Endothelial cell of umbilical vein (primary cell): ENCODE data around the gene EVC. TPM values are rescaled to one million over a fixed set of nuclear protein-coding genes. Genes with fewer than 3 reads are reported as not detected.

ENCODE experiments used
- BruUV-seq: library from RNA; stranded (reverse); fragments of 400-500 nt; replicated peaks from 2 replicates; lab custom pipeline; 2021; lab: Mats Ljungman, UMichigan
- CTCF ChIA-PET: fragments of 300-600, 350-600 bp; sonication (Branson Sonifier 250); formaldehyde crosslinking; loops from one replicate; lab custom pipeline; 2021; ENCODE audit warnings: antibody characterized with exemption, inconsistent platforms; lab: Charles Lee
- POLR2A ChIA-PET: fragments of 300-600, 350-600 bp; sonication (Branson Sonifier 250); formaldehyde crosslinking; loops from one replicate; lab custom pipeline; 2021; ENCODE audit warnings: antibody characterized with exemption, inconsistent platforms; lab: Charles Lee
- DNase-seq: peaks from one replicate; pipeline ENCODE4 v3.0.0-alpha.2; 2011; ENCODE audit warnings: low read depth, low spot score
- FAIRE-seq: peaks from 2 replicates; lab custom pipeline; 2011; peaks lifted over from hg19 to GRCh38; lab: Jason Lieb, UNC
- H2AFZ ChIP-seq: 2 replicates; pipeline ENCODE4 v1.6.0; 2012; ENCODE audit warnings: low read depth, low read length, control low read depth, inconsistent platforms
- H3K27ac ChIP-seq: 2 replicates; pipeline ENCODE4 v1.5.1; 2011; ENCODE audit warnings: low read depth, mild to moderate bottlenecking, control low read depth, low read length, moderate library complexity; ENCODE audit not compliant: insufficient read depth
- H3K27me3 ChIP-seq, 2 experiments: 2 replicates each; pipeline versions ENCODE4 v1.6.0 to v1.6.1; 2011; ENCODE audit warnings: low read length in 2 of 2, mixed read lengths in 1 of 2; ENCODE audit not compliant: control insufficient read depth in 2 of 2, insufficient read depth in 2 of 2
- H3K36me3 ChIP-seq, 2 experiments: 2 replicates in 1 of 2; 3 replicates in 1 of 2; pipeline ENCODE4 v1.5.1; 2011; ENCODE audit warnings: low read length in 2 of 2, mild to moderate bottlenecking in 1 of 2, moderate library complexity in 1 of 2; ENCODE audit not compliant: control insufficient read depth in 2 of 2, insufficient read depth in 2 of 2; ENCODE audit errors: extremely low read depth in 1 of 2
- H3K4me1 ChIP-seq: 3 replicates; pipeline ENCODE4 v1.5.1; 2011; ENCODE audit warnings: mild to moderate bottlenecking, low read length; ENCODE audit not compliant: control insufficient read depth, insufficient read depth; ENCODE audit errors: extremely low read depth
- H3K4me2 ChIP-seq: 2 replicates; pipeline ENCODE4 v1.6.1; 2011; ENCODE audit warnings: low read length, control low read depth, mixed read lengths; ENCODE audit not compliant: insufficient read depth
- H3K4me3 ChIP-seq, 3 experiments: fragments of 200-600 bp in 1 of 3; sonication (generic), shearing (Covaris generic) in 1 of 3; replicated peaks in 1 of 3; 2 replicates each; pipeline ENCODE4 v1.5.1; 2011 to 2016; ENCODE audit warnings: control low read depth in 3 of 3, low read length in 3 of 3, mild to moderate bottlenecking in 2 of 3, inconsistent platforms in 1 of 3, low read depth in 1 of 3, moderate library complexity in 1 of 3; ENCODE audit not compliant: insufficient read depth in 1 of 3
- H3K79me2 ChIP-seq: 2 replicates; pipeline ENCODE4 v1.6.0; 2012; ENCODE audit warnings: low read length, inconsistent platforms; ENCODE audit not compliant: control insufficient read depth, insufficient read depth
- H3K9ac ChIP-seq: replicated peaks from 2 replicates; pipeline ENCODE3; 2011; ENCODE audit warnings: low read length, control low read depth; ENCODE audit not compliant: insufficient read depth; ENCODE audit errors: extremely low read depth
- H3K9me1 ChIP-seq: replicated peaks from 3 replicates; pipeline ENCODE4 v1.6.0; 2011; ENCODE audit warnings: mild to moderate bottlenecking, low read length; ENCODE audit not compliant: control insufficient read depth, insufficient read depth; ENCODE audit errors: extremely low read depth
- H3K9me3 ChIP-seq: replicated peaks from 2 replicates; pipeline ENCODE4 v1.5.1; 2012; ENCODE audit warnings: low read length, inconsistent platforms; ENCODE audit not compliant: control insufficient read depth, insufficient read depth
- H4K20me1 ChIP-seq: replicated peaks from 2 replicates; pipeline ENCODE3; 2011; ENCODE audit warnings: mild to moderate bottlenecking, low read length; ENCODE audit not compliant: control insufficient read depth, insufficient read depth; ENCODE audit errors: extremely low read depth
- CTCF ChIP-seq, 2 donors: IDR thresholded peaks; 1 replicate in 1 of 2; 2 replicates in 1 of 2; pipeline ENCODE4 v1.5.1; 2011; ENCODE audit warnings: low read length in 2 of 2, mild to moderate bottlenecking in 2 of 2, moderate library complexity in 2 of 2, control low read depth in 1 of 2, inconsistent platforms in 1 of 2, low read depth in 1 of 2; ENCODE audit not compliant: insufficient read depth in 1 of 2; ENCODE audit errors: extremely low read depth in 1 of 2
- EZH2 ChIP-seq: IDR thresholded peaks from 2 replicates; pipeline ENCODE4 v1.6.1; 2012; ENCODE audit warnings: borderline replicate concordance, low read depth, mild to moderate bottlenecking, moderate library complexity, low read length, inconsistent platforms; ENCODE audit not compliant: severe bottlenecking
- FOS ChIP-seq: IDR thresholded peaks from 2 replicates; pipeline ENCODE4 v1.6.1; 2011; ENCODE audit warnings: mild to moderate bottlenecking, low read length, moderate library complexity, borderline replicate concordance; ENCODE audit not compliant: insufficient read depth
- GATA2 ChIP-seq: IDR thresholded peaks from 2 replicates; pipeline ENCODE4 v1.7.0; 2011; ENCODE audit warnings: low read depth, mild to moderate bottlenecking, moderate library complexity, mixed read lengths, low read length; ENCODE audit not compliant: insufficient read length, insufficient read depth
- JUN ChIP-seq: IDR thresholded peaks from 2 replicates; pipeline ENCODE4 v1.6.1; 2011; ENCODE audit warnings: borderline replicate concordance, low read depth; ENCODE audit not compliant: insufficient read length, insufficient read depth
- MAX ChIP-seq: IDR thresholded peaks from 2 replicates; pipeline ENCODE4 v1.6.1; 2011; ENCODE audit not compliant: insufficient read depth, insufficient read length
- MYC ChIP-seq: IDR thresholded peaks from one replicate; pipeline ENCODE4 v1.6.1; 2011; ENCODE audit warnings: mild to moderate bottlenecking, low read depth, low read length
- POLR2A ChIP-seq: IDR thresholded peaks from 2 replicates; pipeline ENCODE4 v1.6.1; 2012; ENCODE audit warnings: low read depth, mild to moderate bottlenecking, control low read depth, low read length
- POLR2AphosphoS5 ChIP-seq: IDR thresholded peaks from 2 replicates; pipeline ENCODE4 v1.6.1; 2012; ENCODE audit warnings: low read depth, mild to moderate bottlenecking, control low read depth, low read length, moderate library complexity; ENCODE audit not compliant: insufficient read depth
- dilution Hi-C: fragments of 300-500 bp; cut with MboI; formaldehyde crosslinking; loops from one replicate; pipeline ENCODE4 v1.15.0; 2019; ENCODE audit warnings: low sequenced_read_pairs; ENCODE audit not compliant: extremely low pct_ligation_motif_present
- intact Hi-C: fragments of 100-400 bp; cut with micrococcal nuclease; formaldehyde crosslinking; loops from one replicate; pipeline ENCODE4 v1.10.0; 2022
- polyA plus RNA-seq, 4 experiments: library from polyadenylated mRNA; depleted of rRNA in 3 of 4; stranded (reverse) in 3 of 4; unstranded in 1 of 4; fragments of >200 nt; gene quantifications; 2 replicates each; pipeline versions ENCODE4 v1.2.1 to v1.2.3, GENCODE V29; 2011 to 2012; ENCODE audit warnings: missing spikeins in 1 of 4
- total RNA-seq: library from RNA; stranded (reverse); gene quantifications from 2 replicates; pipeline ENCODE4 v1.2.3, GENCODE V29; 2021

The EVC gene
- total and polyA plus RNA-seq, 2 donors (not counting 3 experiments of a cell fraction or from before 2014, with no cell fraction given) = 6.3 to 31.6 TPM

- ChIA-PET CTCF (interaction anchor here (1.2 kb wide), 1 partner anchor 9 kb away, joined by 3 read pairs; no protein-coding TSS in a partner anchor), POLR2A (no interaction called here)
- H3K9ac ChIP-seq = no peak overlapping the region
- intact Hi-C loops = no loop called here
- H3K9me3 ChIP-seq = no peaks in the 10 kb centered on the region
- H3K27ac ChIP-seq = no peak overlapping the region
- TF ChIP-seq GATA2 = no peak
- no peak for TF ChIP-seq MYC
- no peak for TF ChIP-seq CTCF (IDR thresholded peaks at IDR 0.05; ENCODE audit: extremely low read depth in 1 of 2, insufficient read depth in 1 of 2, low read depth in 1 of 2, low read length in 2 of 2)
- TF ChIP-seq POLR2AphosphoS5 = no peak
- no peak for TF ChIP-seq FOS
- no peak for TF ChIP-seq POLR2A
- TF ChIP-seq JUN = no peak
- no peak for TF ChIP-seq MAX
- no peak for TF ChIP-seq EZH2
- peaks cover 0 to 19% of the 10 kb centered on the region in 2 experiments for H3K36me3 ChIP-seq
- BruUV-seq = no TSS peak
- no peak overlapping the region for H3K4me2 ChIP-seq
- no peak overlapping the region for H2AFZ ChIP-seq
- H3K9me1 ChIP-seq = no peaks in the 10 kb centered on the region
- DNase-seq (no peak), FAIRE-seq (no peak)
- no peaks in the 10 kb centered on the region for H3K27me3 ChIP-seq
- H3K4me1 ChIP-seq = peaks cover 32% of the 10 kb centered on the region
- dilution Hi-C loops = no loop called here
- H3K4me3 ChIP-seq = no peak overlapping the region
- H4K20me1 ChIP-seq = no peaks in the 10 kb centered on the region
- no peaks in the 10 kb centered on the region for H3K79me2 ChIP-seq
Observed at GRCh38 chr4:5757091-5757490, 46.1 kb downstream of the EVC start.
